GM18526 (cell line): ENCODE measurements around the gene COA5.
A peak's percentile ranks its signal among the peaks of the same experiment; 100 is the strongest.

Experiments used
- POLR2A ChIP-seq: IDR thresholded peaks from 3 replicates; pipeline ENCODE4 v1.6.1; 2011; ENCODE audit not compliant: insufficient read length; ENCODE audit errors: extremely low read depth

COA5 gene

GRCh38 chr2:98608116-98608961 lies at the start of gene COA5, which contains the start of gene UNC50:
Gene COA5 (minus strand): TSS chr2:98608512. CDS start chr2:98608405, 107 bp downstream.
Gene UNC50 (plus strand): TSS chr2:98608589. CDS start chr2:98609760, 1,171 bp downstream.
- TF ChIP-seq POLR2A, result peak; percentile 90

GRCh38 chr2:98656800-98657199 lies 48.5 kb upstream of the COA5 start:
- no peak for TF ChIP-seq POLR2A

GRCh38 chr2:98654699-98655495 lies 46.6 kb upstream of the COA5 start:
- no peak for TF ChIP-seq POLR2A

GRCh38 chr2:98650998-98651397 lies 42.7 kb upstream of the COA5 start:
- no peak for TF ChIP-seq POLR2A

- no peak for TF ChIP-seq POLR2A
These were observed 41.7 kb upstream of the COA5 start for GRCh38 chr2:98649992-98650375.

GRCh38 chr2:98649135-98649991 lies 41.1 kb upstream of the COA5 start:
- no peak for TF ChIP-seq POLR2A

- no peak for TF ChIP-seq POLR2A
These were observed 40.1 kb upstream of the COA5 start for GRCh38 chr2:98648451-98648850.

- no peak for TF ChIP-seq POLR2A
These were observed 39.3 kb upstream of the COA5 start for GRCh38 chr2:98647636-98648035.

- no peak for TF ChIP-seq POLR2A
These were observed 35.3 kb upstream of the COA5 start for GRCh38 chr2:98643496-98644100.

- TF ChIP-seq POLR2A, result no peak
These were observed 29.3 kb upstream of the COA5 start for GRCh38 chr2:98637401-98638147.

- TF ChIP-seq POLR2A, result no peak
These were observed 26.2 kb upstream of the COA5 start for GRCh38 chr2:98634406-98635092.

- no peak for TF ChIP-seq POLR2A
These were observed 24.0 kb upstream of the COA5 start for GRCh38 chr2:98632351-98632750.

GRCh38 chr2:98623657-98624056 lies 15.3 kb upstream of the COA5 start:
- TF ChIP-seq POLR2A, result no peak

- no peak for TF ChIP-seq POLR2A
These were observed 8.8 kb upstream of the COA5 start for GRCh38 chr2:98617149-98617548.

- TF ChIP-seq POLR2A, result no peak
These were observed 7.2 kb upstream of the COA5 start for GRCh38 chr2:98615481-98615880.
